Measurements from ENCODE around the gene PKDCC. TPM values are rescaled to one million over a fixed set of nuclear protein-coding genes. Genes with fewer than 3 reads are reported as not detected.

The PKDCC gene
- total and polyA plus RNA-seq, 10 of the 15 experiments (the other 5 are each of a cell fraction or from before 2014, with no cell fraction given) = 0.13 to 10.2 (median 2.3) TPM

GRCh38 chr2:42096869-42097591 is 49.2 kb downstream of the PKDCC start:
- RAD21 ChIA-PET (ENCODE audit: unreplicated experiment) = interaction anchor here (0.6 to 7.2 kb wide), 30 partner anchors 8 to 567 kb away, joined by 3 to 64 read pairs (median 4); no protein-coding TSS in a partner anchor
- no peaks in the 10 kb centered on the region; the same call in 2 of the 3 replicates for H3K9me3 ChIP-seq (replicated peaks; ENCODE audit: control insufficient read depth, insufficient read depth, low read length)
- SMC1A ChIA-PET (ENCODE audit: uncharacterized antibody, unreplicated experiment) = interaction anchor here (0.6 to 7.5 kb wide), 52 partner anchors 9 to 258 kb away, joined by 3 to 95 read pairs (median 5); no protein-coding TSS in a partner anchor
- intact Hi-C loops (cut with micrococcal nuclease; ENCODE audit: unreplicated experiment) (loop anchor here (1.0 to 2.0 kb wide), 4 partner anchors 99 to 264 kb away; partner anchors contain the start of gene COX7A2L), in situ Hi-C loops (cut with MboI) (loop anchor here (5.0 to 10.0 kb wide), 3 partner anchors 100 to 230 kb away; no protein-coding TSS in a partner anchor)
- H3K36me3 ChIP-seq (ENCODE audit: control insufficient read depth in 2 of 2, insufficient read depth in 2 of 2, low read length in 1 of 2) = no peaks in the 10 kb centered on the region
- H3K27me3 ChIP-seq (replicated peaks in 1 of 2; ENCODE audit: control insufficient read depth in 2 of 2, insufficient read depth in 2 of 2, low read length in 1 of 2) = no peaks in the 10 kb centered on the region
- no peak overlapping the region; the same call in 1 of the 2 replicates for H3K27ac ChIP-seq (ENCODE audit: control insufficient read depth, insufficient read depth)
- WGBS (ENCODE audit: insufficient coverage, insufficient replicate concordance, low lambda C conversion rate, missing lambda C conversion rate) = 45% methylated on average over 10 of the region's 10 CpGs
- no TSS peak for BruUV-seq (replicated peaks)
- DNase-seq (ENCODE audit: low read depth, low spot score) (no peak), FAIRE-seq (peak; percentile 75), ATAC-seq (peak; percentile 38)
- H3K4me1 ChIP-seq (ENCODE audit: control insufficient read depth, insufficient read depth, low read length) = peaks cover 47% of the 10 kb centered on the region
- no peak overlapping the region for H2AFZ ChIP-seq (ENCODE audit: control insufficient read depth, low read depth, low read length)
- peak overlapping the region; percentile 0; the same call in 1 of the 2 replicates for H3K4me2 ChIP-seq (ENCODE audit: control insufficient read depth, insufficient read depth)
- H3K9ac ChIP-seq (ENCODE audit: control insufficient read depth, insufficient read depth, low read length) = no peak overlapping the region
- CTCF ChIA-PET = interaction anchor here (0.6 to 11.9 kb wide), 41 partner anchors 9 to 265 kb away, joined by 3 to 186 read pairs (median 5); no protein-coding TSS in a partner anchor
- H4K20me1 ChIP-seq (ENCODE audit: control insufficient read depth, insufficient read depth) = no peaks in the 10 kb centered on the region
- H3K79me2 ChIP-seq (ENCODE audit: control insufficient read depth, insufficient read depth, low read length) = peaks cover 2% of the 10 kb centered on the region; the same call in 1 of the 2 replicates
- no peak overlapping the region for H3K4me3 ChIP-seq
- POLR2A ChIA-PET = interaction anchor here (1.6 kb wide), 2 partner anchors 74 to 99 kb away, joined by 5 to 6 read pairs; no protein-coding TSS in a partner anchor
- TF ChIP-seq DPF2 (IDR thresholded peaks at IDR 0.05) = peak; percentile 68
- no peak for TF ChIP-seq KAT2A (conservative IDR thresholded peaks at IDR 0.05; ENCODE audit: control insufficient read depth, low read depth, low read length)
- TF ChIP-seq RB1 (IDR thresholded peaks at IDR 0.05; ENCODE audit: borderline replicate concordance) = no peak
- peak; percentile 94 for TF ChIP-seq SPI1 (IDR thresholded peaks at IDR 0.05; ENCODE audit: borderline replicate concordance, insufficient read depth, low read depth, low read length)
- peak; percentile 66 to 72; a peak in 2 of 4 replicates for TF ChIP-seq IKZF2 (IDR thresholded peaks at IDR 0.05)
- TF ChIP-seq, protein P1, sequence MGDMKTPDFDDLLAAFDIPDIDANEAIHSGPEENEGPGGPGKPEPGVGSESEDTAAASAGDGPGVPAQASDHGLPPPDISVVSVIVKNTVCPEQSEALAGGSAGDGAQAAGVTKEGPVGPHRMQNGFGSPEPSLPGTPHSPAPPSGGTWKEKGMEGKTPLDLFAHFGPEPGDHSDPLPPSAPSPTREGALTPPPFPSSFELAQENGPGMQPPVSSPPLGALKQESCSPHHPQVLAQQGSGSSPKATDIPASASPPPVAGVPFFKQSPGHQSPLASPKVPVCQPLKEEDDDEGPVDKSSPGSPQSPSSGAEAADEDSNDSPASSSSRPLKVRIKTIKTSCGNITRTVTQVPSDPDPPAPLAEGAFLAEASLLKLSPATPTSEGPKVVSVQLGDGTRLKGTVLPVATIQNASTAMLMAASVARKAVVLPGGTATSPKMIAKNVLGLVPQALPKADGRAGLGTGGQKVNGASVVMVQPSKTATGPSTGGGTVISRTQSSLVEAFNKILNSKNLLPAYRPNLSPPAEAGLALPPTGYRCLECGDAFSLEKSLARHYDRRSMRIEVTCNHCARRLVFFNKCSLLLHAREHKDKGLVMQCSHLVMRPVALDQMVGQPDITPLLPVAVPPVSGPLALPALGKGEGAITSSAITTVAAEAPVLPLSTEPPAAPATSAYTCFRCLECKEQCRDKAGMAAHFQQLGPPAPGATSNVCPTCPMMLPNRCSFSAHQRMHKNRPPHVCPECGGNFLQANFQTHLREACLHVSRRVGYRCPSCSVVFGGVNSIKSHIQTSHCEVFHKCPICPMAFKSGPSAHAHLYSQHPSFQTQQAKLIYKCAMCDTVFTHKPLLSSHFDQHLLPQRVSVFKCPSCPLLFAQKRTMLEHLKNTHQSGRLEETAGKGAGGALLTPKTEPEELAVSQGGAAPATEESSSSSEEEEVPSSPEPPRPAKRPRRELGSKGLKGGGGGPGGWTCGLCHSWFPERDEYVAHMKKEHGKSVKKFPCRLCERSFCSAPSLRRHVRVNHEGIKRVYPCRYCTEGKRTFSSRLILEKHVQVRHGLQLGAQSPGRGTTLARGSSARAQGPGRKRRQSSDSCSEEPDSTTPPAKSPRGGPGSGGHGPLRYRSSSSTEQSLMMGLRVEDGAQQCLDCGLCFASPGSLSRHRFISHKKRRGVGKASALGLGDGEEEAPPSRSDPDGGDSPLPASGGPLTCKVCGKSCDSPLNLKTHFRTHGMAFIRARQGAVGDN (IDR thresholded peaks at IDR 0.05) = 0 out of 2 replicates have a peak, but pooled peaks have one; percentile 20
- TF ChIP-seq, protein P2, sequence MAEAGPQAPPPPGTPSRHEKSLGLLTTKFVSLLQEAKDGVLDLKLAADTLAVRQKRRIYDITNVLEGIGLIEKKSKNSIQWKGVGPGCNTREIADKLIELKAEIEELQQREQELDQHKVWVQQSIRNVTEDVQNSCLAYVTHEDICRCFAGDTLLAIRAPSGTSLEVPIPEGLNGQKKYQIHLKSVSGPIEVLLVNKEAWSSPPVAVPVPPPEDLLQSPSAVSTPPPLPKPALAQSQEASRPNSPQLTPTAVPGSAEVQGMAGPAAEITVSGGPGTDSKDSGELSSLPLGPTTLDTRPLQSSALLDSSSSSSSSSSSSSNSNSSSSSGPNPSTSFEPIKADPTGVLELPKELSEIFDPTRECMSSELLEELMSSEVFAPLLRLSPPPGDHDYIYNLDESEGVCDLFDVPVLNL (IDR thresholded peaks at IDR 0.05; ENCODE audit: low read depth, low read length) = no peak
- TF ChIP-seq GATAD2B (conservative IDR thresholded peaks at IDR 0.05; ENCODE audit: low read depth) = 0 out of 2 replicates have a peak, but pooled peaks have one; percentile 44
- no peak for TF ChIP-seq YY1 (IDR thresholded peaks at IDR 0.05; ENCODE audit: low read depth, low read length)
- TF ChIP-seq SMC3 (IDR thresholded peaks at IDR 0.05; ENCODE audit: borderline replicate concordance, low read length) = peak; percentile 19; the same call in 1 of the 2 replicates
- 0 out of 2 replicates have a peak, but pooled peaks have one; percentile 40 for TF ChIP-seq MTA2 (IDR thresholded peaks at IDR 0.05; ENCODE audit: low read depth)
- no peak for TF ChIP-seq NRF1 (conservative IDR thresholded peaks at IDR 0.05; ENCODE audit: low read depth, low read length)
- TF ChIP-seq IRF4 (IDR thresholded peaks at IDR 0.05; ENCODE audit: low read depth, low read length) = peak; percentile 43; the same call in 1 of the 2 replicates
- no peak for TF ChIP-seq YBX1 (IDR thresholded peaks at IDR 0.05)
- peak; percentile 58; the same call in 1 of the 2 replicates for TF ChIP-seq IKZF1 (conservative IDR thresholded peaks at IDR 0.05)
- peak; percentile 29; the same call in 1 of the 2 replicates for TF ChIP-seq ATF7 (IDR thresholded peaks at IDR 0.05; ENCODE audit: low read depth)
- TF ChIP-seq IRF5 (IDR thresholded peaks at IDR 0.05; ENCODE audit: borderline replicate concordance) = no peak
